HepG2 (cell line): ENCODE results near the gene DCDC1. TPM values are rescaled to one million over a fixed set of nuclear protein-coding genes. Genes with fewer than 3 reads are reported as not detected.
A peak's percentile ranks its signal among the peaks of the same experiment; 100 is the strongest.

Experiments
- AHDC1 ChIP-seq: sonication (generic); formaldehyde crosslinking; IDR thresholded peaks from 2 replicates; pipeline ENCODE4 v1.5.1; 2020; ENCODE audit warnings: mild to moderate bottlenecking, missing genetic modification reagents, borderline replicate concordance
- E2F5 ChIP-seq: sonication (generic); formaldehyde crosslinking; conservative IDR thresholded peaks from 2 replicates; pipeline ENCODE4 v1.4.0; 2020; ENCODE audit warnings: missing genetic modification reagents
- ELF1 ChIP-seq: sonication (generic); formaldehyde crosslinking; IDR thresholded peaks from 2 replicates; pipeline ENCODE4 v1.4.0; 2020; ENCODE audit warnings: missing genetic modification reagents
- FOXC1 ChIP-seq: sonication (generic); formaldehyde crosslinking; IDR thresholded peaks from 2 replicates; pipeline ENCODE4 v1.8.0; 2022; ENCODE audit warnings: mild to moderate bottlenecking, missing genetic modification reagents, borderline replicate concordance
- GATAD2A ChIP-seq: IDR thresholded peaks from 2 replicates; pipeline ENCODE4 v1.6.1; 2016
- HMG20A ChIP-seq: IDR thresholded peaks from 2 replicates; pipeline ENCODE4 v1.6.1; 2016; ENCODE audit warnings: borderline replicate concordance
- JDP2 ChIP-seq: sonication (generic); formaldehyde crosslinking; IDR thresholded peaks from 2 replicates; pipeline ENCODE4 v1.8.1; 2022; ENCODE audit warnings: missing genetic modification reagents, borderline replicate concordance
- MATR3 ChIP-seq: sonication (generic); formaldehyde crosslinking; IDR thresholded peaks from 2 replicates; pipeline ENCODE4 v1.4.0; 2020; ENCODE audit warnings: missing genetic modification reagents
- MEF2D ChIP-seq: sonication (generic); formaldehyde crosslinking; IDR thresholded peaks from 2 replicates; pipeline ENCODE4 v1.5.1; 2020; ENCODE audit warnings: mild to moderate bottlenecking, missing genetic modification reagents
- MLX ChIP-seq: IDR thresholded peaks from 2 replicates; pipeline ENCODE4 v1.6.1; 2016
- RARA ChIP-seq: IDR thresholded peaks from 2 replicates; pipeline ENCODE4 v1.6.1; 2016; ENCODE audit warnings: missing genetic modification reagents, missing compliant biosample characterization
- SOX13 ChIP-seq, 3 experiments: fragments of 450-650 bp in 1 of 3; sonication (generic) in 1 of 3; formaldehyde crosslinking in 1 of 3; IDR thresholded peaks in 2 of 3; conservative IDR thresholded peaks in 1 of 3; 2 replicates each; pipeline versions ENCODE4 v1.5.0 to v1.6.1; 2016 to 2020; ENCODE audit warnings: antibody characterized with exemption in 1 of 3, mild to moderate bottlenecking in 1 of 3, missing compliant biosample characterization in 1 of 3, missing genetic modification reagents in 1 of 3, moderate library complexity in 1 of 3
- SOX6 ChIP-seq, 2 experiments: fragments of 450-650 bp in 1 of 2; sonication (generic) in 1 of 2; formaldehyde crosslinking in 1 of 2; IDR thresholded peaks; 2 replicates each; pipeline versions ENCODE4 v1.4.0 to v1.6.1; 2017 to 2020; ENCODE audit warnings: antibody characterized with exemption in 1 of 2, mild to moderate bottlenecking in 1 of 2, missing genetic modification reagents in 1 of 2
- ZNF142 ChIP-seq: sonication (generic); formaldehyde crosslinking; IDR thresholded peaks from 2 replicates; pipeline ENCODE4 v1.4.0; 2020; ENCODE audit warnings: missing genetic modification reagents
- ZNF205 ChIP-seq: IDR thresholded peaks from 2 replicates; pipeline ENCODE4 v1.6.1; 2018; ENCODE audit warnings: missing biosample characterization, missing genetic modification reagents
- ZNF773 ChIP-seq: sonication (generic); formaldehyde crosslinking; IDR thresholded peaks from 2 replicates; pipeline ENCODE4 v1.4.0; 2020; ENCODE audit warnings: missing genetic modification reagents, borderline replicate concordance
- polyA plus RNA-seq, 8 experiments: library from polyadenylated mRNA; depleted of rRNA in 3 of 8; stranded (reverse) in 7 of 8; unstranded in 1 of 8; fragments of >200 nt; fragmentation: Illumina TruSeq in 4 of 8; extraction: Trizol in 4 of 8; gene quantifications; 2 replicates each; pipeline versions ENCODE4 v1.2.1 to v1.2.3, GENCODE V29; 2011 to 2016; ENCODE audit warnings: low read depth in 4 of 8, missing spikeins in 1 of 8, mixed read lengths in 1 of 8; ENCODE audit not compliant: insufficient read depth in 1 of 8
- total RNA-seq, 5 experiments: library from RNA; depleted of rRNA; stranded (reverse); fragments of >200 nt; fragmentation: Illumina TruSeq; extraction: Trizol; gene quantifications; 2 replicates each; pipeline ENCODE4 v1.2.3, GENCODE V29; 2016; ENCODE audit warnings: low read depth in 1 of 5

Gene DCDC1
- total and polyA plus RNA-seq, 2 of the 13 experiments (the other 11 are each of a cell fraction or from before 2014, with no cell fraction given) = 0.12 to 0.27 TPM

GRCh38 chr11:31059529-31059928 lies 310.0 kb downstream of the DCDC1 start (continued):
- TF ChIP-seq AHDC1 (CRISPR knock-in tag) (peak; percentile 69; the same call in 1 of the 2 replicates), JDP2 (CRISPR knock-in tag) (no peak), ZNF205 (CRISPR knock-in tag) (no peak), SOX13 (IDR thresholded peaks at IDR 0.05) (no peak), SOX13 (CRISPR knock-in tag; conservative IDR thresholded peaks at IDR 0.05 in 1 of 2, IDR thresholded peaks at IDR 0.05 in 1 of 2) (peak in 1 of 2 experiments; percentile 77; a peak in 2 of 4 replicates), HMG20A (CRISPR knock-in tag) (peak; percentile 20; the same call in 1 of the 2 replicates), FOXC1 (no peak), ZNF773 (CRISPR knock-in tag) (no peak), E2F5 (CRISPR knock-in tag) (no peak), SOX6 (IDR thresholded peaks at IDR 0.05) (no peak), SOX6 (CRISPR knock-in tag; IDR thresholded peaks at IDR 0.05) (no peak; the same call in 1 of the 2 replicates), RARA (CRISPR knock-in tag) (peak; percentile 36; the same call in 1 of the 2 replicates), ELF1 (CRISPR knock-in tag) (no peak), ZNF142 (CRISPR knock-in tag) (no peak), MATR3 (CRISPR knock-in tag) (no peak), MEF2D (no peak), GATAD2A (CRISPR knock-in tag) (peak; percentile 58; the same call in 1 of the 2 replicates), MLX (CRISPR knock-in tag) (no peak)
